Activated CD4-positive, alpha-beta memory T cell treated with anti-CD3 and anti-CD28 coated beads for 36 hours (primary cell): ENCODE results near the gene ZBTB16. TPM values are rescaled to one million over a fixed set of nuclear protein-coding genes. Genes with fewer than 3 reads are reported as not detected.

ENCODE experiments used
- CTCF ChIA-PET: fragments of 350-600 bp; sonication (Branson Sonifier 250); formaldehyde crosslinking; loops from one replicate; lab custom pipeline; 2021; ENCODE audit warnings: antibody characterized with exemption, inconsistent platforms; lab: Charles Lee
- POLR2A ChIA-PET: fragments of 350-600 bp; sonication (Branson Sonifier 250); formaldehyde crosslinking; loops from one replicate; lab custom pipeline; 2021; ENCODE audit warnings: antibody characterized with exemption; lab: Charles Lee
- DNase-seq: peaks from one replicate; pipeline ENCODE4 v3.0.0-alpha.2; 2020
- H3K27ac Mint-ChIP-seq: one replicate; pipeline ENCODE4 v1.8.0; 2021; ENCODE audit warnings: mixed read lengths
- H3K27me3 Mint-ChIP-seq: one replicate; pipeline ENCODE4 v1.8.0; 2021; ENCODE audit warnings: mixed read lengths
- H3K36me3 Mint-ChIP-seq: one replicate; pipeline ENCODE4 v1.8.0; 2021; ENCODE audit warnings: mixed read lengths
- H3K4me1 Mint-ChIP-seq: one replicate; pipeline ENCODE4 v1.8.0; 2021; ENCODE audit warnings: low read depth, mixed read lengths
- H3K4me3 Mint-ChIP-seq: one replicate; pipeline ENCODE4 v1.8.0; 2021; ENCODE audit warnings: mild to moderate bottlenecking, mixed read lengths
- H3K9me3 Mint-ChIP-seq: one replicate; pipeline ENCODE4 v1.8.0; 2021; ENCODE audit warnings: mixed read lengths
- intact Hi-C: fragments of 100-400 bp; cut with micrococcal nuclease; formaldehyde crosslinking; loops from one replicate; pipeline ENCODE4 v1.15.1; 2023
- total RNA-seq, 2 experiments: library from RNA; stranded (reverse); gene quantifications; one replicate each; pipeline ENCODE4 v1.2.3, GENCODE V29; 2021

The ZBTB16 gene
- total RNA-seq, 2 experiments from 2014 or later, result 7.7 to 9.7 TPM

DNA sequence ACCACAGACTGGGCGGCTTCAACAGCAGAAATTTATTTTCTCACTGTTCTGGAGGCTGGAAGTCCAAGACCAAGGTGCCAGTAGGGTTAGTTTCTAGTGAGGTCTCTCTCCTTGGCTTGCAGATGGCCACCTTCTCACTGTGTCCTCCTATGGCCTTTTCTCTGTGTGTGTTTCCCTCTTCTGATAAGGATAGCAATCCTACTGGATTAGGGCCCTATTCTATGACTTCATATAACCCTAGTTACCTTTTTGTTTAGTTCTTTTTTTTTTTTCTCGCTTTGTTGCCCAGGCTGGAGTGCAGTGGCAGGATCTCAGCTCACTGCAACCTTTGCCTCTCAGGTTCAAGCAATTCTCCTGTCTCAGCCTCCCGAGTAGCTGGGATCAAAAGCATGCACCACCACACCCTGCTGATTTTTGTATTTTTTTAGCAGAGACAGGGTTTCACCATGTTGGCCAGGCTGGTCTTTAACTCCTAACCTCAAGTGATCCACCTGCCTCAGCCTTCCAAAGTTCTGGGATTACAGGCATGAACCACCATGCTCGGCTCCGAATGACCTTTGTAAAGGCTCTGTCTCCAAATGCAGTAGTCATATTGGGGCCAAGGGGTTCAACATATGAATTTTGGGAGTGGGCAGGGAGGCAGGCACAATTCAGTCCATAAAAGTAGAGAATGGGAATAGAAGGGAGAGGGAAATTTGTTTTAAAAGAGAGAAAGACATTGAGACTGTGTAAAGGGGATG, 211.2 kb downstream of the ZBTB16 start:
- Mint-ChIP-seq H3K4me1 (no peaks in the 10 kb centered on the region), H3K27me3 (peaks cover 38% of the 10 kb centered on the region), H3K36me3 (no peaks in the 10 kb centered on the region), H3K27ac (no peak overlapping the region), H3K4me3 (no peak overlapping the region), H3K9me3 (no peaks in the 10 kb centered on the region)
- CTCF ChIA-PET, result no interaction called here
- POLR2A ChIA-PET, result no interaction called here
- intact Hi-C loops, result no loop called here
- no peak for DNase-seq

DNA sequence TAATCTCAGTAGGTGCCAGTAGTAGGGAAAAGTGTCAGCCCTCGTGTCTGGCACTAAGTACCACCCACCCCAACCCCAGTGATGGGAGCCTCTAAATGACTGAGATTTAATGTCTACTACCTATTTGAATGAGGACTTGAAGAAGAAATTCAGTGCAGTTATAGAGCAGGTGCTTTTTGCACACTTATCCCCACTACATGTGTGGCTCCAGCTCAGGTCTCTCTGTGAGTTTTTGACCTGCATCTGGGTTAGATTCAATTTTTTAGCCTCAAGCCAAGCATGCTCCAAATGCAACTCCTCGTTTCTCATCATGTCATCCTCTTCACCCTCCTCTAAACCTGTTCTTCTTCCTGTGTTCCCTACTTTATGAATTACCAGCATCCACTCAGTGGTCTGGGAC, 211.8 kb downstream of the ZBTB16 start:
- DNase-seq, result no peak
- intact Hi-C loops, result no loop called here
- peaks cover 38% of the 10 kb centered on the region for H3K27me3 Mint-ChIP-seq
- no peaks in the 10 kb centered on the region for H3K36me3 Mint-ChIP-seq
- POLR2A ChIA-PET, result no interaction called here
- no peak overlapping the region for H3K27ac Mint-ChIP-seq
- CTCF ChIA-PET, result interaction anchor here (2.4 kb wide), 1 partner anchor 9 kb away, joined by 14 read pairs; no protein-coding TSS in a partner anchor
- H3K4me3 Mint-ChIP-seq, result no peak overlapping the region
- H3K9me3 Mint-ChIP-seq, result no peaks in the 10 kb centered on the region
- no peaks in the 10 kb centered on the region for H3K4me1 Mint-ChIP-seq

DNA sequence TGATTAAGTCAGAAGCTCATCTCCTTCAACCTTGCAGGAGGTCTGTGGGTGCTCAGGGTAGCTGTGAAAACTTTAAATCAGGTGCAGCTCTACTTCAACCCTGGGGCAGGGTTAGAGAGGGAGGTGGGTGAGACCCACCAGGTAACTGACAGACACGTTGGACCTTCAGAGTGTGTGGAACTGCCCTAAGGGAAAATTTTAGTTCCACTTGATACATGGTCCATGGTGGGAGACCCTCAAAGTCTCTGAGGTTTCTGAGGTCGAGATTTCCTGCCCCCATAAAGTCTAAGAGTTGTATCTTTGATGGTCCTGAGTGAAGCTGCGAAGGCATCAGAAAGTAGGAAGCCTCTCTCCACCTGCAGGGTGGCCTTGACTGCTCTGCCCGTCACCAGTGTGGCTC, 212.8 kb downstream of the ZBTB16 start:
- Mint-ChIP-seq H3K27me3 (peaks cover 39% of the 10 kb centered on the region), H3K27ac (no peak overlapping the region), H3K9me3 (no peaks in the 10 kb centered on the region), H3K36me3 (no peaks in the 10 kb centered on the region), H3K4me3 (no peak overlapping the region), H3K4me1 (no peaks in the 10 kb centered on the region)
- ChIA-PET CTCF (interaction anchor here (0.6 to 2.4 kb wide), 2 partner anchors 10 to 376 kb away, joined by 3 to 14 read pairs; no protein-coding TSS in a partner anchor), POLR2A (no interaction called here)
- intact Hi-C loops, result no loop called here
- no peak for DNase-seq

GRCh38 chr11:114273071-114273470, 213.6 kb downstream of the ZBTB16 start:
- ChIA-PET POLR2A (no interaction called here), CTCF (interaction anchor here (2.4 kb wide), 1 partner anchor 11 kb away, joined by 14 read pairs; no protein-coding TSS in a partner anchor)
- intact Hi-C loops, result no loop called here
- no peak overlapping the region for H3K4me3 Mint-ChIP-seq
- DNase-seq, result no peak
- no peaks in the 10 kb centered on the region for H3K9me3 Mint-ChIP-seq
- H3K27me3 Mint-ChIP-seq, result peaks cover 39% of the 10 kb centered on the region
- H3K4me1 Mint-ChIP-seq, result no peaks in the 10 kb centered on the region
- H3K27ac Mint-ChIP-seq, result no peak overlapping the region
- H3K36me3 Mint-ChIP-seq, result no peaks in the 10 kb centered on the region

GRCh38 chr11:114273890-114274635, 214.6 kb downstream of the ZBTB16 start:
- Mint-ChIP-seq H3K36me3 (no peaks in the 10 kb centered on the region), H3K4me3 (no peak overlapping the region), H3K27me3 (peaks cover 44% of the 10 kb centered on the region), H3K27ac (no peak overlapping the region), H3K9me3 (no peaks in the 10 kb centered on the region), H3K4me1 (no peaks in the 10 kb centered on the region)
- ChIA-PET CTCF (interaction anchor here (0.8 kb wide), 1 partner anchor 13 kb away, joined by 3 read pairs; no protein-coding TSS in a partner anchor), POLR2A (no interaction called here)
- intact Hi-C loops, result no loop called here
- DNase-seq, result no peak

DNA sequence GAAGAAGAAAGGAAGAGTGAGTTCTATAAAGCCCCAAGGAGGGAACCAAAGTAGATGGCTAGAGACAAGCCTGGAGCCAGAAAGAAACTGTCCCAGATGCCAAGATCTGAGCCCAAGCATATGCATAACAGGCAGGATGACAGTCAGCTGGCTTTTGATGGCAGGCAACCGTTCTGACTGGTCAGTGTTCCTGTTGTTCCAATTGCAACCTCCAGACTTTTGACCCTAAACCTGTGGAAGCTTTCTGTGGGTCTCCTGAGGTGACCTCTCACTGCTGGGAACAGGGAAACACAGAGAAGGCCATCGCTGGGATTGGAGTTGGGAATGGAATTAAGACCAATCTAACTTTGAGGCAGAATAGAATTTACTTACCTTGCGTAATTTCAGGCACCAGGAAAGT, 215.1 kb downstream of the ZBTB16 start:
- Mint-ChIP-seq H3K4me1 (no peaks in the 10 kb centered on the region), H3K27ac (no peak overlapping the region), H3K9me3 (no peaks in the 10 kb centered on the region), H3K4me3 (no peak overlapping the region), H3K27me3 (peaks cover 45% of the 10 kb centered on the region), H3K36me3 (no peaks in the 10 kb centered on the region)
- CTCF ChIA-PET, result interaction anchor here (0.8 kb wide), 1 partner anchor 14 kb away, joined by 3 read pairs; no protein-coding TSS in a partner anchor
- intact Hi-C loops, result no loop called here
- POLR2A ChIA-PET, result no interaction called here
- DNase-seq, result no peak

GRCh38 chr11:114275280-114275679, 215.8 kb downstream of the ZBTB16 start:
- ChIA-PET CTCF (no interaction called here), POLR2A (no interaction called here)
- H3K4me1 Mint-ChIP-seq, result no peaks in the 10 kb centered on the region
- peaks cover 48% of the 10 kb centered on the region for H3K27me3 Mint-ChIP-seq
- H3K9me3 Mint-ChIP-seq, result no peaks in the 10 kb centered on the region
- H3K4me3 Mint-ChIP-seq, result no peak overlapping the region
- H3K36me3 Mint-ChIP-seq, result no peaks in the 10 kb centered on the region
- DNase-seq, result no peak
- H3K27ac Mint-ChIP-seq, result no peak overlapping the region
- intact Hi-C loops, result no loop called here

GRCh38 chr11:114276077-114276476, 216.6 kb downstream of the ZBTB16 start:
- no peaks in the 10 kb centered on the region for H3K9me3 Mint-ChIP-seq
- CTCF ChIA-PET, result no interaction called here
- H3K4me3 Mint-ChIP-seq, result no peak overlapping the region
- DNase-seq, result no peak
- H3K36me3 Mint-ChIP-seq, result no peaks in the 10 kb centered on the region
- no peak overlapping the region for H3K27ac Mint-ChIP-seq
- intact Hi-C loops, result no loop called here
- H3K27me3 Mint-ChIP-seq, result peaks cover 41% of the 10 kb centered on the region
- POLR2A ChIA-PET, result no interaction called here
- H3K4me1 Mint-ChIP-seq, result no peaks in the 10 kb centered on the region

- ChIA-PET CTCF (interaction anchor here (0.7 kb wide), 1 partner anchor 159 kb away, joined by 3 read pairs; no protein-coding TSS in a partner anchor), POLR2A (no interaction called here)
- no peaks in the 10 kb centered on the region for H3K36me3 Mint-ChIP-seq
- no peak for DNase-seq
- intact Hi-C loops, result no loop called here
- no peak overlapping the region for H3K4me3 Mint-ChIP-seq
- no peaks in the 10 kb centered on the region for H3K9me3 Mint-ChIP-seq
- H3K27me3 Mint-ChIP-seq, result peaks cover 28% of the 10 kb centered on the region
- no peaks in the 10 kb centered on the region for H3K4me1 Mint-ChIP-seq
- no peak overlapping the region for H3K27ac Mint-ChIP-seq
These were observed 218.3 kb downstream of the ZBTB16 start for GRCh38 chr11:114277637-114278341.

DNA sequence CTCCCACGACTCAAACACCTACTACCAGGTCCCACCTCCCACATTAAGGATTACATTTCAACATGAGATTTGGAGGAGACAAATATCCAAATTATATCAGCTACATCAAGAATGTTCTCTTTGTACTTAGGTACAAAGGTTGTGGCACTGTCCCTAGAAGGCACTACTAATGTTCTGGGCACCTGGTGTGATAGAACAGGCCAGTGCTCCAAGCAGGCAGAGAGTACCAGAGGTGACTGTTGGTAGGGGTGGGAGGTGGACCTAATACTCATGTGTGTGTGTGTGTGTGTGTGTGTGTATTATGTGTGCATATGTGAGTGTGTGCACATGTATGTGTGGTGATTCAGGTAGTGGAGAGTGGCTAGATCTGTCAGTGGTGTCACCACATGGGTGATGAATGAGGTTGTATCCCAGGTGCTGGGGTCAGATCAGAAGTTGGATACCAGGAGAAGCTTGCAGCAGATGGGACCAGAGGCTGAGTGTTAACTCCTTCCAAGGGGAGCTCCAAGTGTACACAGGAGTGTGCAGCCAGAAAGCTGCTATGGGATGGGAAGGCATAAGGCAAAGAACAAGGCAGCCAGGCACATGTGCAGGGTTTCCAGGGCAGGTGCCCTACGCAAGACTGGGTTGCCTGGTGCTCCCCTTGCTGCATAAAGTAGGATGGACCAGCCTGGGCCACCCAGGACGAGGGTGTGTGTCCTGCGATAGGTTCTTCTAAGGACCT, 219.0 kb downstream of the ZBTB16 start:
- CTCF ChIA-PET, result interaction anchor here (0.7 kb wide), 1 partner anchor 159 kb away, joined by 3 read pairs; no protein-coding TSS in a partner anchor
- H3K4me3 Mint-ChIP-seq, result no peak overlapping the region
- intact Hi-C loops, result no loop called here
- H3K27me3 Mint-ChIP-seq, result peaks cover 25% of the 10 kb centered on the region
- H3K27ac Mint-ChIP-seq, result no peak overlapping the region
- H3K36me3 Mint-ChIP-seq, result no peaks in the 10 kb centered on the region
- H3K4me1 Mint-ChIP-seq, result no peaks in the 10 kb centered on the region
- POLR2A ChIA-PET, result no interaction called here
- no peak for DNase-seq
- no peaks in the 10 kb centered on the region for H3K9me3 Mint-ChIP-seq

- Mint-ChIP-seq H3K9me3 (no peaks in the 10 kb centered on the region), H3K4me1 (no peaks in the 10 kb centered on the region), H3K4me3 (no peak overlapping the region), H3K27me3 (peaks cover 16% of the 10 kb centered on the region), H3K27ac (no peak overlapping the region), H3K36me3 (no peaks in the 10 kb centered on the region)
- CTCF ChIA-PET, result no interaction called here
- intact Hi-C loops, result no loop called here
- no peak for DNase-seq
- POLR2A ChIA-PET, result no interaction called here
These were observed 220.5 kb downstream of the ZBTB16 start for GRCh38 chr11:114279792-114280546.
